Measurements from ENCODE around the gene ISLR2.

- TF ChIP-seq CTCF (IDR thresholded peaks at IDR 0.05) = no peak
- no peak for TF ChIP-seq POLR2AphosphoS5 (IDR thresholded peaks at IDR 0.05)
- TF ChIP-seq POLR2A (IDR thresholded peaks at IDR 0.05) = no peak
These were observed 10.0 kb upstream of the ISLR2 start for GRCh38 chr15:74120426-74120825.
